K562 treated with DMSO at 1 percent for 24 hours (cell line): Measurements from ENCODE around the gene SHFL. TPM values are rescaled to one million over a fixed set of nuclear protein-coding genes. Genes with fewer than 3 reads are reported as not detected.

Experiments
- total RNA-seq: library from RNA; unstranded; fragments of 300-600 nt; gene quantifications from 2 replicates; pipeline ENCODE4 v1.2.3, GENCODE V29; 2022; ENCODE audit warnings: low read depth; ENCODE audit not compliant: insufficient read depth

SHFL gene
- total RNA-seq: 28.1 and 30.5 TPM in 2 replicates

GRCh38 chr19:10085641-10086590 is at the start of gene SHFL:
SHFL (plus strand) TSS chr19:10086317; CDS start chr19:10086428, 111 bp downstream.

GRCh38 chr19:10106100-10106936 is 20.2 kb downstream of the SHFL start, which contains the start of gene PPAN:
PPAN (plus strand) TSS chr19:10106362; CDS start chr19:10106395, 33 bp downstream.

GRCh38 chr19:10111405-10111811 is 25.3 kb downstream of the SHFL start, which contains the start of gene P2RY11:
P2RY11 (plus strand) TSS chr19:10111693; CDS start chr19:10111722, 29 bp downstream.

Other genes with a start within 250 kb of the SHFL start
- gene OLFM2, start 149.8 kb upstream of the SHFL start, total RNA-seq: 2.0 and 2.8 TPM in 2 replicates
- not detected in 2 replicates for gene COL5A3, start 75.8 kb upstream of the SHFL start, total RNA-seq
- not detected in 2 replicates for gene RDH8, start 72.8 kb upstream of the SHFL start, total RNA-seq
- gene ANGPTL6, start 16.4 kb downstream of the SHFL start, total RNA-seq: 0.24 and 2.3 TPM in 2 replicates
- 30.8 and 36.2 TPM in 2 replicates for gene PPAN, start 20.0 kb downstream of the SHFL start, total RNA-seq
- gene P2RY11, start 25.4 kb downstream of the SHFL start, total RNA-seq: 7.5 and 7.7 TPM in 2 replicates
- gene EIF3G, start 33.6 kb downstream of the SHFL start, total RNA-seq: 382 and 411 TPM in 2 replicates
- 170 and 174 TPM in 2 replicates for gene DNMT1, start 108.6 kb downstream of the SHFL start, total RNA-seq
- 2.0 and 2.9 TPM in 2 replicates for gene S1PR2, start 145.0 kb downstream of the SHFL start, total RNA-seq
- 140 and 159 TPM in 2 replicates for gene MRPL4, start 165.9 kb downstream of the SHFL start, total RNA-seq
- gene ICAM1, start 184.8 kb downstream of the SHFL start, total RNA-seq: 174 and 177 TPM in 2 replicates
- gene ICAM4, start 200.6 kb downstream of the SHFL start, total RNA-seq: 107 and 108 TPM in 2 replicates
- 28.4 and 31.1 TPM in 2 replicates for gene ICAM5, start 203.6 kb downstream of the SHFL start, total RNA-seq
- gene ZGLP1, start 223.5 kb downstream of the SHFL start, total RNA-seq: 5.2 and 5.9 TPM in 2 replicates
- gene FDX2, start 229.7 kb downstream of the SHFL start, total RNA-seq: 44.7 and 46.0 TPM in 2 replicates
- 86.7 and 87.5 TPM in 2 replicates for gene RAVER1, start 247.2 kb downstream of the SHFL start, total RNA-seq